H1 (cell line): Measurements from ENCODE around the gene IDI2.

ENCODE experiments used
- EP300 ChIP-seq, 2 experiments: IDR thresholded peaks; 1 replicate in 1 of 2; 2 replicates in 1 of 2; pipeline ENCODE4 v1.6.1; 2011 to 2012; ENCODE audit warnings: low read depth in 2 of 2, low read length in 2 of 2, mild to moderate bottlenecking in 2 of 2, borderline replicate concordance in 1 of 2, inconsistent platforms in 1 of 2, moderate library complexity in 1 of 2
- RAD21 ChIP-seq, 2 experiments: IDR thresholded peaks in 1 of 2; conservative IDR thresholded peaks in 1 of 2; 2 replicates each; pipeline ENCODE4 v1.6.1; 2011; ENCODE audit warnings: low read depth in 2 of 2, low read length in 2 of 2, improper control_type of control experiment in 1 of 2, inconsistent platforms in 1 of 2, mild to moderate bottlenecking in 1 of 2, moderate library complexity in 1 of 2
- TF ChIP-seq, protein P1 (sequence below), 3 experiments: IDR thresholded peaks; 1 replicate in 2 of 3; 2 replicates in 1 of 3; pipeline versions ENCODE4 v1.5.1 to v1.6.1; 2011; ENCODE audit warnings: low read length in 3 of 3, mild to moderate bottlenecking in 3 of 3, inconsistent platforms in 2 of 3, low read depth in 1 of 3, moderate library complexity in 1 of 3; ENCODE audit not compliant: insufficient read depth in 1 of 3; ENCODE audit errors: control extremely low read depth in 1 of 3

DNA sequence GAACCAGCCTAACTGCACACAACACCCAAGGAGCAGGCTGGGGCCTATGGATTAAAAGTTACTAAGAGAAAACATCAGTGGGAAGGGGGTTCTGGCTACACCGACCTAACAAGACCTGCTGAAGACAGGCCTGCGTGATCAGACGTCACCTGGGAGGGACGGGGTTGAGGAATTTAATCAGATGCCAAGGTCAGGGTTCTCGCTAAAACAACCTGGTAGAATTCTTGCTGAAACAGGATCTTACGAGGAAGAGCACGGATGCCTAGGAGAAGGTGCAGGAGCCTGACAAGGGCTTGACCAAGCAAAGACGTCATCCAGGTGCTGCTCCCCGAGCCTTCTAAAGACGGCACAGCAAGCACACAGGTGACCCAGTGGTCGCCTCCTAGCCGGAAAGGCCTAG is 1.6 kb downstream of the IDI2 start:
- TF ChIP-seq, protein P1, sequence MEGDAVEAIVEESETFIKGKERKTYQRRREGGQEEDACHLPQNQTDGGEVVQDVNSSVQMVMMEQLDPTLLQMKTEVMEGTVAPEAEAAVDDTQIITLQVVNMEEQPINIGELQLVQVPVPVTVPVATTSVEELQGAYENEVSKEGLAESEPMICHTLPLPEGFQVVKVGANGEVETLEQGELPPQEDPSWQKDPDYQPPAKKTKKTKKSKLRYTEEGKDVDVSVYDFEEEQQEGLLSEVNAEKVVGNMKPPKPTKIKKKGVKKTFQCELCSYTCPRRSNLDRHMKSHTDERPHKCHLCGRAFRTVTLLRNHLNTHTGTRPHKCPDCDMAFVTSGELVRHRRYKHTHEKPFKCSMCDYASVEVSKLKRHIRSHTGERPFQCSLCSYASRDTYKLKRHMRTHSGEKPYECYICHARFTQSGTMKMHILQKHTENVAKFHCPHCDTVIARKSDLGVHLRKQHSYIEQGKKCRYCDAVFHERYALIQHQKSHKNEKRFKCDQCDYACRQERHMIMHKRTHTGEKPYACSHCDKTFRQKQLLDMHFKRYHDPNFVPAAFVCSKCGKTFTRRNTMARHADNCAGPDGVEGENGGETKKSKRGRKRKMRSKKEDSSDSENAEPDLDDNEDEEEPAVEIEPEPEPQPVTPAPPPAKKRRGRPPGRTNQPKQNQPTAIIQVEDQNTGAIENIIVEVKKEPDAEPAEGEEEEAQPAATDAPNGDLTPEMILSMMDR (IDR thresholded peaks at IDR 0.05; ENCODE audit: control extremely low read depth in 1 of 3, insufficient read depth in 1 of 3, low read depth in 1 of 3, low read length in 3 of 3): no peak
- TF ChIP-seq EP300 (IDR thresholded peaks at IDR 0.05; ENCODE audit: borderline replicate concordance in 1 of 2, low read depth in 2 of 2, low read length in 2 of 2): no peak
- TF ChIP-seq RAD21 (IDR thresholded peaks at IDR 0.05 in 1 of 2, conservative IDR thresholded peaks at IDR 0.05 in 1 of 2; ENCODE audit: low read depth in 2 of 2, low read length in 2 of 2): no peak
